Neural progenitor cell (in vitro differentiated cells): ENCODE data around the gene CLRN1. TPM values are rescaled to one million over a fixed set of nuclear protein-coding genes. Genes with fewer than 3 reads are reported as not detected.
A peak's percentile ranks its signal among the peaks of the same experiment; 100 is the strongest.

ENCODE experiments used
- DNase-seq: peaks from one replicate; pipeline ENCODE4 v3.0.0-alpha.2; 2016; ENCODE audit warnings: low spot score
- H2AFZ ChIP-seq: fragments of 200-600 bp; sonication (generic); replicated peaks from 2 replicates; pipeline ENCODE4 v1.6.1; 2016; ENCODE audit warnings: antibody characterized with exemption
- H3F3A ChIP-seq: fragments of 200-600 bp; sonication (generic); 2 replicates; pipeline ENCODE4 v1.6.1; 2016; ENCODE audit warnings: antibody characterized with exemption, low read depth
- H3K27ac ChIP-seq: fragments of 200-600 bp; sonication (generic); 2 replicates; pipeline ENCODE4 v1.5.1; 2016; ENCODE audit warnings: mild to moderate bottlenecking
- H3K27me3 ChIP-seq: fragments of 200-600 bp; sonication (generic); 2 replicates; pipeline ENCODE4 v1.6.1; 2016; ENCODE audit warnings: mild to moderate bottlenecking, moderate library complexity
- H3K36me3 ChIP-seq: fragments of 200-600 bp; sonication (generic); 2 replicates; pipeline ENCODE4 v1.5.1; 2016
- H3K4me1 ChIP-seq: fragments of 200-600 bp; sonication (generic); 2 replicates; pipeline ENCODE4 v1.6.1; 2016; ENCODE audit warnings: mixed run types
- H3K4me2 ChIP-seq: fragments of 200-600 bp; sonication (generic); 2 replicates; pipeline ENCODE4 v1.6.1; 2016
- H3K4me3 ChIP-seq: fragments of 200-600 bp; sonication (generic); 2 replicates; pipeline ENCODE4 v1.5.1; 2016
- H3K79me2 ChIP-seq: fragments of 200-600 bp; sonication (generic); 2 replicates; pipeline ENCODE4 v1.6.1; 2016; ENCODE audit warnings: low read depth
- H3K9ac ChIP-seq: fragments of 200-600 bp; sonication (generic); 2 replicates; pipeline ENCODE4 v1.6.1; 2016
- H3K9me3 ChIP-seq: fragments of 200-600 bp; sonication (generic); 2 replicates; pipeline ENCODE4 v1.5.1; 2016; ENCODE audit warnings: low read depth
- H4K20me1 ChIP-seq: fragments of 200-600 bp; sonication (generic); 2 replicates; pipeline ENCODE4 v1.6.1; 2016; ENCODE audit warnings: low read depth
- H3K27ac Mint-ChIP-seq: 3 replicates; pipeline ENCODE4 v1.8.0; 2021; ENCODE audit warnings: mixed read lengths
- H3K27me3 Mint-ChIP-seq: 2 replicates; pipeline ENCODE4 v1.8.0; 2022; ENCODE audit warnings: low read depth, mild to moderate bottlenecking, inconsistent platforms, moderate library complexity, mixed read lengths; ENCODE audit not compliant: insufficient read depth
- H3K36me3 Mint-ChIP-seq: 3 replicates; pipeline ENCODE4 v1.8.0; 2021; ENCODE audit warnings: mixed read lengths
- H3K4me1 Mint-ChIP-seq: 3 replicates; pipeline ENCODE4 v1.8.0; 2021; ENCODE audit warnings: mixed read lengths
- H3K4me3 Mint-ChIP-seq: 3 replicates; pipeline ENCODE4 v1.8.0; 2021; ENCODE audit warnings: mild to moderate bottlenecking, moderate library complexity, mixed read lengths
- H3K9me3 Mint-ChIP-seq: 3 replicates; pipeline ENCODE4 v1.8.0; 2020; ENCODE audit warnings: mixed read lengths
- EZH2 ChIP-seq: fragments of 200-600 bp; sonication (generic); IDR thresholded peaks from 2 replicates; pipeline ENCODE4 v1.6.1; 2017; ENCODE audit warnings: antibody characterized with exemption, mild to moderate bottlenecking, moderate library complexity
- EZH2phosphoT487 ChIP-seq: fragments of 200-600 bp; sonication (generic); IDR thresholded peaks from 2 replicates; pipeline ENCODE4 v1.6.1; 2017; ENCODE audit warnings: antibody characterized with exemption
- total RNA-seq: library from RNA; depleted of rRNA; stranded (reverse); fragments of >200 nt; gene quantifications from 2 replicates; pipeline ENCODE4 v1.2.3, GENCODE V29; 2015; ENCODE audit warnings: low replicate concordance
- TF ChIP-seq, protein P1 (sequence below): fragments of 200-600 bp; sonication (generic); IDR thresholded peaks from 2 replicates; pipeline ENCODE4 v1.5.1; 2017; ENCODE audit warnings: antibody characterized with exemption, mild to moderate bottlenecking

Gene CLRN1, protein sequence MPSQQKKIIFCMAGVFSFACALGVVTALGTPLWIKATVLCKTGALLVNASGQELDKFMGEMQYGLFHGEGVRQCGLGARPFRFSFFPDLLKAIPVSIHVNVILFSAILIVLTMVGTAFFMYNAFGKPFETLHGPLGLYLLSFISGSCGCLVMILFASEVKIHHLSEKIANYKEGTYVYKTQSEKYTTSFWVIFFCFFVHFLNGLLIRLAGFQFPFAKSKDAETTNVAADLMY
- total RNA-seq: not detected in 2 replicates

DNA sequence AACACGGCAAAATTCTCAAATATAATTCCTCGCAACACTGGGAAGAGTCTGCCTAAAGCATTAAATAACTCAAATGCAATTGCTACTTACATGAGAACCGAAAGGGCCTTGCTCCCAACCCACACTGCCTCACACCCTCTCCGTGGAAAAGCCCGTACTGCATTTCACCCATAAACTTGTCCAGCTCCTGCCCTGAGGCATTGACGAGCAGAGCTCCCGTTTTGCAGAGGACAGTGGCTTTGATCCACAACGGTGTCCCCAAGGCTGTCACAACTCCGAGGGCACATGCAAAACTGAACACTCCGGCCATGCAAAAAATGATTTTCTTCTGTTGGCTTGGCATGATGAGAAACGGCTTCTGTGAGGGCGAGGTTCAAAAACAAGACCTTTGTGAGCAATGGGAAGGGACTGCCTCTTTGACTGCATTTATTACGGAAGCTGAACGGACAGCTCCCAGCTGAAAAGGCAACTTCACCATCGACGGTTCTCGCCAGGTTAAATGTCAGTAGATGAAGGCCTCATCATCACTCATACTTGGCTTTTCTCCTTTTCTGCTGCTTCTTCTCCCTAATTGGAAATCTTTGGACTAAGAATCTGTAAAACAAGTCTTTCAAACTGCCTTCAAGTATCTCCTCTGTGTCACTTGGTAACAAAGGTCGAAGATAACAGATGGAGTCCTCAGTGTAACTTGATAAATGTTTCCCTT is at the start of gene CLRN1:
CLRN1 (minus strand) TSS at position 362 of the 706 bp plus-strand sequence; CDS start at position 343, 19 bp downstream.
- Mint-ChIP-seq H3K36me3 (no peaks in the 10 kb centered on the region), H3K9me3 (no peaks in the 10 kb centered on the region), H3K27ac (no peak within 1 kb of the TSS), H3K4me1 (peaks cover 46% of the 10 kb centered on the region), H3K27me3 (peaks cover 2% of the 10 kb centered on the region), H3K4me3 (no peak within 1 kb of the TSS)
- no peaks in the 10 kb centered on the region for H3K27me3 ChIP-seq
- H3K79me2 ChIP-seq: no peaks in the 10 kb centered on the region
- no peak within 1 kb of the TSS for H3K9ac ChIP-seq
- H4K20me1 ChIP-seq: no peaks in the 10 kb centered on the region
- no peaks in the 10 kb centered on the region for H3K36me3 ChIP-seq
- TF ChIP-seq, protein P1, sequence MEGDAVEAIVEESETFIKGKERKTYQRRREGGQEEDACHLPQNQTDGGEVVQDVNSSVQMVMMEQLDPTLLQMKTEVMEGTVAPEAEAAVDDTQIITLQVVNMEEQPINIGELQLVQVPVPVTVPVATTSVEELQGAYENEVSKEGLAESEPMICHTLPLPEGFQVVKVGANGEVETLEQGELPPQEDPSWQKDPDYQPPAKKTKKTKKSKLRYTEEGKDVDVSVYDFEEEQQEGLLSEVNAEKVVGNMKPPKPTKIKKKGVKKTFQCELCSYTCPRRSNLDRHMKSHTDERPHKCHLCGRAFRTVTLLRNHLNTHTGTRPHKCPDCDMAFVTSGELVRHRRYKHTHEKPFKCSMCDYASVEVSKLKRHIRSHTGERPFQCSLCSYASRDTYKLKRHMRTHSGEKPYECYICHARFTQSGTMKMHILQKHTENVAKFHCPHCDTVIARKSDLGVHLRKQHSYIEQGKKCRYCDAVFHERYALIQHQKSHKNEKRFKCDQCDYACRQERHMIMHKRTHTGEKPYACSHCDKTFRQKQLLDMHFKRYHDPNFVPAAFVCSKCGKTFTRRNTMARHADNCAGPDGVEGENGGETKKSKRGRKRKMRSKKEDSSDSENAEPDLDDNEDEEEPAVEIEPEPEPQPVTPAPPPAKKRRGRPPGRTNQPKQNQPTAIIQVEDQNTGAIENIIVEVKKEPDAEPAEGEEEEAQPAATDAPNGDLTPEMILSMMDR: no peak
- TF ChIP-seq EZH2 (no peak), EZH2phosphoT487 (no peak)
- no peak within 1 kb of the TSS for H3K4me2 ChIP-seq
- DNase-seq: no peak
- H2AFZ ChIP-seq: peak within 1 kb of the TSS; percentile 74
- H3K4me3 ChIP-seq: no peak within 1 kb of the TSS
- peaks cover 14% of the 10 kb centered on the region for H3K4me1 ChIP-seq
- no peak within 1 kb of the TSS for H3K27ac ChIP-seq
- H3F3A ChIP-seq: no peaks in the 10 kb centered on the region
- no peaks in the 10 kb centered on the region for H3K9me3 ChIP-seq

DNA sequence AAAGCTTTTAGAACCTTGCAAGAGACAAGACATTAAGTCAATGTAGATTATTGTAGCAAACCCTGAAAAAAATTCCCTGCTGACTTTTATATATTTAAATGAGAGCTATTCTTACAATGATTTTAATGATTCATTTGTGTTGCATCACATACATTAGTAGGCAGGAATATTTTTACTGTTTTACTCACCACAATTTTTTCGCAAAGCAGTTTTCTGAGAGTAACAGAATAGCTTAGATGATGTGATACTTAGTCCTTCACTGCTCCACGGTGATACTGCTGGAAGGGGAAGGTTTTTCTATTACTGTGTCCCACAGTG is 43.9 kb upstream of the CLRN1 start:
- H3K9ac ChIP-seq: no peak overlapping the region
- DNase-seq: no peak
- no peak overlapping the region for H3K27ac ChIP-seq
- Mint-ChIP-seq H3K27ac (no peak overlapping the region), H3K9me3 (no peaks in the 10 kb centered on the region), H3K4me1 (peaks cover 9% of the 10 kb centered on the region), H3K27me3 (peaks cover 4% of the 10 kb centered on the region), H3K36me3 (no peaks in the 10 kb centered on the region), H3K4me3 (no peak overlapping the region)
- H3F3A ChIP-seq: peaks cover 23% of the 10 kb centered on the region
- no peaks in the 10 kb centered on the region for H3K27me3 ChIP-seq
- H3K9me3 ChIP-seq: no peaks in the 10 kb centered on the region
- TF ChIP-seq EZH2 (no peak), EZH2phosphoT487 (no peak)
- TF ChIP-seq, protein P1: no peak
- no peaks in the 10 kb centered on the region for H3K36me3 ChIP-seq
- H3K79me2 ChIP-seq: no peaks in the 10 kb centered on the region
- no peak overlapping the region for H2AFZ ChIP-seq
- peaks cover 31% of the 10 kb centered on the region for H3K4me1 ChIP-seq
- H3K4me2 ChIP-seq: no peak overlapping the region
- H4K20me1 ChIP-seq: no peaks in the 10 kb centered on the region
- no peak overlapping the region for H3K4me3 ChIP-seq

DNA sequence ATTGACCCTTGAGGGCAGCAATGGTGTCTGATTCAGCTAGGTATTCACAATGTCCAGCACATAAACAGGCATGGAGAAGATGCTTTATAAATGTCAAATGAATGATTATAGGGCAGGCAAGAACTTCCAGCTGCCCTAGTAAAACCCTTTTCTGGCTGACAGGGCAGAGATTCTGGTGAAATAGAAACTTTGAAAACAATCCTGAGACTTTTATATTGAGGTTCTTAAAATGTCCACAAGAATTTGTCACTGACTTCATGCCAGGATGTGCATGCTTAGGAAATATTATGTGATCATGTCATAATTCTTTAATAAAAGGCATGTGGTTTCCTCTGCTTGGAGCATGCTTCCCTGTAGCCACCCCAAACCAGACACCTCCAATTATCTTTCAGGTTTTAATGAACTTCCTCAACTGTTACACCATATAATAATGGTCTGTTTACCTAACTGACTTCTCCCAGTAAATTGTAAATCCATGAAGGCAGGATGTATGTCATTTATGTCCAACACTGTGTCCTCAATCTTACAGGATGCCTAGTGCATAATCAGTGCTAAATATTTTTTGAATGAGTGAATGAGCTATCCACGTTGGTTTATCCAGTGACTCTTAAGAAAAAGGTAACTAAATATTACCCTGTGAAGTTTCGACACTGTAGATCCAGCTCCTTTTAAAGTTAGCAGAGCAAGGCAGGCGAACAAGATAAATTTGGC is 43.4 kb upstream of the CLRN1 start:
- H3K9me3 Mint-ChIP-seq: no peaks in the 10 kb centered on the region
- peaks cover 4% of the 10 kb centered on the region for H3K27me3 Mint-ChIP-seq
- H4K20me1 ChIP-seq: no peaks in the 10 kb centered on the region
- H3K27ac ChIP-seq: no peak overlapping the region
- no peaks in the 10 kb centered on the region for H3K79me2 ChIP-seq
- no peaks in the 10 kb centered on the region for H3K36me3 Mint-ChIP-seq
- no peak overlapping the region for H3K4me2 ChIP-seq
- no peak overlapping the region for H3K27ac Mint-ChIP-seq
- no peaks in the 10 kb centered on the region for H3K27me3 ChIP-seq
- H3K4me1 Mint-ChIP-seq: peaks cover 11% of the 10 kb centered on the region
- H3K36me3 ChIP-seq: no peaks in the 10 kb centered on the region
- H2AFZ ChIP-seq: no peak overlapping the region
- no peak for DNase-seq
- TF ChIP-seq EZH2: no peak
- TF ChIP-seq EZH2phosphoT487: no peak
- TF ChIP-seq, protein P1: no peak
- peaks cover 36% of the 10 kb centered on the region for H3K4me1 ChIP-seq
- H3K4me3 Mint-ChIP-seq: no peak overlapping the region
- H3K4me3 ChIP-seq: no peak overlapping the region
- H3F3A ChIP-seq: peaks cover 27% of the 10 kb centered on the region
- H3K9ac ChIP-seq: no peak overlapping the region
- no peaks in the 10 kb centered on the region for H3K9me3 ChIP-seq
